ENCODE data around the gene NOP9.

Gene NOP9

DNA sequence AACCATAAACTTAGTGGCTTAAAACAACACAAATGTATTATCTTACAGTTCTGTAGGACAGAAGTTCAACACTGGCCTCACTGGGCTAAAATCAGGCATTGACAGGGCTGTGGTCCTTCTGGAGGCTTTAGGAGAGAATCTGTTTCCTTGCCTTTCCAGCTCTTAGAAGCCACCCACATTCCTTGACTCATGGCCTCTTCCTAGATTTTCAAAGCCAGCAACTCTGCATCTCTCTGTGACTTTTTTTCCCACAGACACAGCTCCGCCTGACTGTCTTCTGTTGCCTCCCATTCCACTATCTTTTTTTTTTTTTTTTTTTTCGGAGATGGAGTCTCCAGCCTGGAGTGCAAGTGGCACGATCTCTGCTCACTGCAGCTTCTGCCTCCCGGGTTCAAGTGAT is 56.6 kb downstream of the NOP9 start:
- DNase-seq = no peak

All from RPMI8226 (cell line).